ENCODE data around the gene KCND2. TPM values are rescaled to one million over a fixed set of nuclear protein-coding genes. Genes with fewer than 3 reads are reported as not detected.

The KCND2 gene
- total and polyA plus RNA-seq, 2 of the 8 experiments (the other 6 are each of a cell fraction or from before 2014, with no cell fraction given), result 4.6 to 7.7 TPM

DNA sequence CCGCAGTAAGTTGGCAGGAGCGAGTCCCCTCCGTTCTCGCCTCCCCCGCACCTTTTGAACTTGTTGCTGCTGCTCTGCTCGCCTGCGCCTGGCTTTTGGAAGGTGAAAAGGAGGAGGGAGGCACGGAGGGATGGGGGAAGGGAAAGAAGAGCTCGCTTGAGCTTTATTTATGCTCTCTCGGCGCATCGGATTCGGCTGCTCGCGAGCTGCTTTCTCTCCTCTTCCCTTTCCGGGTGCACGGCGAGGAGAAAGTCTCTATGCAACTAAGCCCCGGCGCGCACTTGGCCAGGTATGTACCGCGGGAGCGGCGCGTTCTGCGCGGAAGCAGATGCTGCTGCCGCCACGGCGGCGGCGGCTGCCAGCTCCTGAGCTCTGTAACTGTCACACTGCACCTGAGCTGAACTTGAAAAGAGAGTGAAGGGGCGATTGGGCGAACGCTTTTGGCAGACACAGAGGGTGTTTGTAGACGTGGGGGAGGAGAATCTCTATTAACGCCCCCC is 551 bp downstream of the KCND2 start (continued):
- TF ChIP-seq CHD7 (IDR thresholded peaks at IDR 0.05; ENCODE audit: insufficient replicate concordance, low read length) (no peak), ZNF274 (IDR thresholded peaks at IDR 0.05; ENCODE audit: borderline replicate concordance, extremely low read depth, low read length) (no peak), CTBP2 (IDR thresholded peaks at IDR 0.05; ENCODE audit: borderline replicate concordance, insufficient read depth, insufficient read length, low read length) (no peak), SIN3A (conservative IDR thresholded peaks at IDR 0.05 in 1 of 2, IDR thresholded peaks at IDR 0.05 in 1 of 2; ENCODE audit: low read depth in 1 of 2, low read length in 2 of 2) (peak; percentile 65 to 72; a peak in 2 of 4 replicates), CBX8 (IDR thresholded peaks at IDR 0.05; ENCODE audit: borderline replicate concordance, low read depth, low read length) (no peak), BACH1 (IDR thresholded peaks at IDR 0.05; ENCODE audit: low read length) (no peak), RBBP5 (IDR thresholded peaks at IDR 0.05; ENCODE audit: borderline replicate concordance, low read depth, low read length) (peak; percentile 88; the same call in 1 of the 2 replicates)
- TF ChIP-seq, protein P1, sequence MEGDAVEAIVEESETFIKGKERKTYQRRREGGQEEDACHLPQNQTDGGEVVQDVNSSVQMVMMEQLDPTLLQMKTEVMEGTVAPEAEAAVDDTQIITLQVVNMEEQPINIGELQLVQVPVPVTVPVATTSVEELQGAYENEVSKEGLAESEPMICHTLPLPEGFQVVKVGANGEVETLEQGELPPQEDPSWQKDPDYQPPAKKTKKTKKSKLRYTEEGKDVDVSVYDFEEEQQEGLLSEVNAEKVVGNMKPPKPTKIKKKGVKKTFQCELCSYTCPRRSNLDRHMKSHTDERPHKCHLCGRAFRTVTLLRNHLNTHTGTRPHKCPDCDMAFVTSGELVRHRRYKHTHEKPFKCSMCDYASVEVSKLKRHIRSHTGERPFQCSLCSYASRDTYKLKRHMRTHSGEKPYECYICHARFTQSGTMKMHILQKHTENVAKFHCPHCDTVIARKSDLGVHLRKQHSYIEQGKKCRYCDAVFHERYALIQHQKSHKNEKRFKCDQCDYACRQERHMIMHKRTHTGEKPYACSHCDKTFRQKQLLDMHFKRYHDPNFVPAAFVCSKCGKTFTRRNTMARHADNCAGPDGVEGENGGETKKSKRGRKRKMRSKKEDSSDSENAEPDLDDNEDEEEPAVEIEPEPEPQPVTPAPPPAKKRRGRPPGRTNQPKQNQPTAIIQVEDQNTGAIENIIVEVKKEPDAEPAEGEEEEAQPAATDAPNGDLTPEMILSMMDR (IDR thresholded peaks at IDR 0.05; ENCODE audit: control extremely low read depth in 1 of 3, insufficient read depth in 1 of 3, low read depth in 1 of 3, low read length in 3 of 3), result no peak
